Spinal cord (tissue), 10 donors: ENCODE data around the gene BTBD18. TPM values are rescaled to one million over a fixed set of nuclear protein-coding genes. Genes with fewer than 3 reads are reported as not detected.
"Not testable (repeated sequence)": the region's sequence is repeated elsewhere in the genome, so short reads cannot be mapped to it uniquely, and the experiment has no call there.

Experiments
- DNase-seq, 6 donors: peaks; one replicate each; pipeline versions ENCODE4 v3.0.0 to v3.0.0-alpha.2; 2013 to 2015; ENCODE audit warnings: low spot score in 6 of 6, low read depth in 4 of 6
- H3K27ac ChIP-seq: one replicate; pipeline ENCODE4 v1.5.1; 2013; ENCODE audit warnings: low read depth, low read length, control low read depth
- H3K27me3 ChIP-seq: one replicate; pipeline ENCODE4 v1.6.1; 2013; ENCODE audit warnings: low read length; ENCODE audit not compliant: control insufficient read depth, insufficient read depth
- H3K36me3 ChIP-seq: one replicate; pipeline ENCODE4 v1.6.1; 2013; ENCODE audit warnings: low read length; ENCODE audit not compliant: control insufficient read depth, insufficient read depth
- H3K4me1 ChIP-seq: one replicate; pipeline ENCODE4 v1.6.1; 2013; ENCODE audit warnings: low read length; ENCODE audit not compliant: control insufficient read depth, insufficient read depth
- H3K4me3 ChIP-seq: one replicate; pipeline ENCODE4 v1.5.1; 2013; ENCODE audit warnings: low read depth, low read length, control low read depth
- H3K9me3 ChIP-seq: one replicate; pipeline ENCODE4 v1.6.1; 2013; ENCODE audit warnings: low read length; ENCODE audit not compliant: control insufficient read depth, insufficient read depth
- WGBS: methylation state at CpG from one replicate; pipeline ENCODE4 v1.1.5; 2013; ENCODE audit warnings: missing lambda C conversion rate; ENCODE audit not compliant: insufficient coverage; 5-methylcytosine and 5-hydroxymethylcytosine counted together
- polyA plus RNA-seq, 2 donors: library from polyadenylated mRNA; unstranded; fragments of 120-200 nt; gene quantifications; one replicate each; pipeline ENCODE4 v1.2.1, GENCODE V29; 2013; ENCODE audit not compliant: insufficient read length in 2 of 2
- total RNA-seq, 2 donors: library from RNA; depleted of rRNA in 1 of 2; stranded (reverse); fragments of 120-200 nt in 1 of 2; fragments of >200 nt in 1 of 2; gene quantifications; one replicate each; pipeline versions ENCODE4 v1.2.3 to v1.2.4, GENCODE V29; 2013 to 2014
- donor health status: healthy.

Gene BTBD18
- total and polyA plus RNA-seq, 4 donors = 0.21 to 0.74 TPM; not detected in 2

DNA sequence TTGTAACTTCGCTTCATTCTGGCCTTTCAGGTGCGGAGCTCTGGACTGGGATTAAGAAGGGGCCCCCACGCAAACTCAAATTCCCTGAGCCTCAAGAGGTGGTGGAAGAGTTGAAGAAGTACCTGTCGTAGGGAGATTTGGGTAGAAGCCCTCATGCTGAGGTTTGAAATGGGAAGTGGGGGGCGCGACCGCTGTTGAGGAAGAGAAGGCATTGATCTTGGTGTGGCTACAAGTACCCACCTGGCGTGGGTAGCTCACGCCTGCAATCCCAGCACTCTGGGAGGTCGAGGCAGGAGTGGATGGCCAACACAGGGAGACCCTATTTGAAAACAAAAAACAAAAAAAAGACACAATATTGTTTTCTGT, 9.5 kb downstream of the BTBD18 start:
- H3K4me1 ChIP-seq = peaks cover 9% of the 10 kb centered on the region
- WGBS = 0% methylated on average over 7 of the region's 10 CpGs
- no peaks in the 10 kb centered on the region for H3K9me3 ChIP-seq
- H3K4me3 ChIP-seq = peak overlapping the region; percentile 91
- peak overlapping the region; percentile 90 for H3K27ac ChIP-seq
- no peak for DNase-seq
- H3K27me3 ChIP-seq = no peaks in the 10 kb centered on the region
- peaks cover 47% of the 10 kb centered on the region for H3K36me3 ChIP-seq

GRCh38 chr11:57741132-57742086, 10.2 kb downstream of the BTBD18 start, which contains the start of gene SELENOH:
Gene SELENOH (plus strand): TSS chr11:57741491. CDS start chr11:57741596, 105 bp downstream.
- Histone ChIP-seq H3K4me1 (peaks cover 9% of the 10 kb centered on the region), H3K27ac (peak within 1 kb of the TSS; percentile 90), H3K4me3 (peak within 1 kb of the TSS; percentile 91), H3K27me3 (no peaks in the 10 kb centered on the region), H3K36me3 (peaks cover 50% of the 10 kb centered on the region), H3K9me3 (no peaks in the 10 kb centered on the region)
- DNase-seq = peak; percentile 86 to 99 (median 91)
- under 1% methylated on average over 74 of the region's 75 CpGs for WGBS

GRCh38 chr11:57735619-57736298, 15.9 kb downstream of the BTBD18 start:
- H3K36me3 ChIP-seq = peaks cover 32% of the 10 kb centered on the region
- no peak for DNase-seq
- H3K27me3 ChIP-seq = no peaks in the 10 kb centered on the region
- H3K4me1 ChIP-seq = peaks cover under 1% of the 10 kb centered on the region
- 71% methylated on average over 3 of the region's 3 CpGs for WGBS
- no peak overlapping the region for H3K27ac ChIP-seq
- H3K4me3 ChIP-seq = no peak overlapping the region
- no peaks in the 10 kb centered on the region for H3K9me3 ChIP-seq

DNA sequence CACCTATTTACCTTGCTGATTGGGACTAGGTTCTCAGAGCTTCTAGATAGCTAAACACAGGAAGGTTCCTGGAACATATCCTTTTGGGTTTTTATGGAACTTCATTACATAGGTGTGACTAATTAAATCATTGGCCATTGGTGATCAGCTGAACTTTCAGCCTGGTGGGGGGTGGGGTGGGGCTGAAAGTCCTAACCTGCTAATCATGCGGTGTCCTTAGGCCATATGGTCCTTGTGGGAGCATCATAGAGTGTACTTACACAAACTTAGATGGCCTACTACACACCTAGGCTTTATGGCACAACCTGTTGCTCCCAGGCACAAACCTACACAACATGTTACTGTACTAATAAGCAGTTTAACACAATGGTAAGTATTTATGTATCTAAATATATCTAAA, 19.0 kb downstream of the BTBD18 start:
- WGBS = no CpG with 5 or more reads among the region's 1 CpG

GRCh38 chr11:57729479-57729878, 22.1 kb downstream of the BTBD18 start:
- WGBS = 91% methylated on average over 4 of the region's 7 CpGs
- no peaks in the 10 kb centered on the region for H3K9me3 ChIP-seq
- no peak overlapping the region for H3K27ac ChIP-seq
- no peak for DNase-seq
- H3K4me3 ChIP-seq = no peak overlapping the region
- no peaks in the 10 kb centered on the region for H3K27me3 ChIP-seq
- no peaks in the 10 kb centered on the region for H3K4me1 ChIP-seq
- peaks cover 13% of the 10 kb centered on the region for H3K36me3 ChIP-seq

More for the DNA sequence above, 19.0 kb downstream of the BTBD18 start:
- no peak for DNase-seq
- no peaks in the 10 kb centered on the region for H3K27me3 ChIP-seq
- H3K4me3 ChIP-seq = no peak overlapping the region
- no peak overlapping the region for H3K27ac ChIP-seq
- no peaks in the 10 kb centered on the region for H3K9me3 ChIP-seq
- no peaks in the 10 kb centered on the region for H3K4me1 ChIP-seq
- peaks cover 25% of the 10 kb centered on the region for H3K36me3 ChIP-seq

DNA sequence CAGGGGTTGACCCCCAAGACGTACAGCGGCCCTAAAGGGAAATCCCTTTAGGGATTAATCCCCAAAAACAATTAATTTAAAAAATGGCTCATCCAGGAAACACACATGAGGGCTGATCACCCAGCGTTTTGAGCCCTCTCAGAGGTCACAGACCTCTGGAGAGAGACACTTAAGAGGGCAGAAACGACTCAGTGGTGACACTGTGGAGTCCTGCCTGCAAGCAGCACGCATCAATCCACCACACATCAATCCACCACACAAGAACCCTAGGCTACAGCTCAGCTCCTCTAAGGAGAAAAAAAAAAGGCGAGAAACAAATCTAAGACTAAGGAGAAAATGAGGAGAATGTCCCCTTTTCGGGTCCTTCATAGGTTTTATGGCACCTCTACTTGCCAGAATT, 22.8 kb downstream of the BTBD18 start:
- no peaks in the 10 kb centered on the region for H3K27me3 ChIP-seq
- H3K4me1 ChIP-seq = no peaks in the 10 kb centered on the region
- no peaks in the 10 kb centered on the region for H3K9me3 ChIP-seq
- WGBS = 86% methylated on average over 3 of the region's 7 CpGs
- H3K4me3 ChIP-seq = no peak overlapping the region
- no peak for DNase-seq
- H3K27ac ChIP-seq = no peak overlapping the region
- H3K36me3 ChIP-seq = peaks cover 8% of the 10 kb centered on the region

- DNase-seq = no peak
- Histone ChIP-seq H3K27me3 (no peaks in the 10 kb centered on the region), H3K9me3 (no peaks in the 10 kb centered on the region), H3K4me3 (no peak overlapping the region), H3K36me3 (peaks cover 2% of the 10 kb centered on the region), H3K4me1 (no peaks in the 10 kb centered on the region), H3K27ac (no peak overlapping the region)
- WGBS = 83% methylated on average over 1 of the region's 2 CpGs
Observed at GRCh38 chr11:57727185-57727584, 24.4 kb downstream of the BTBD18 start.

- H3K9me3 ChIP-seq, H3K27me3 ChIP-seq, H3K4me1 ChIP-seq, H3K27ac ChIP-seq, H3K4me3 ChIP-seq, DNase-seq: not testable (repeated sequence)
- WGBS = no CpG with 5 or more reads among the region's 34 CpGs
- peaks cover 14% of the 10 kb centered on the region for H3K36me3 ChIP-seq
Observed at GRCh38 chr11:57716726-57717125, 34.9 kb downstream of the BTBD18 start.

GRCh38 chr11:57713835-57714234, 37.8 kb downstream of the BTBD18 start:
- 100% methylated on average over 2 of the region's 2 CpGs for WGBS
- DNase-seq = no peak
- peak overlapping the region; percentile 76 for H3K4me3 ChIP-seq
- H3K27me3 ChIP-seq = no peaks in the 10 kb centered on the region
- peaks cover 19% of the 10 kb centered on the region for H3K4me1 ChIP-seq
- peaks cover 11% of the 10 kb centered on the region for H3K36me3 ChIP-seq
- no peak overlapping the region for H3K27ac ChIP-seq
- H3K9me3 ChIP-seq = no peaks in the 10 kb centered on the region
